ENCODE measurements around the gene PVALEF.

GRCh38 chr17:81158688-81159590 is 6.4 kb upstream of the PVALEF start:
- TF ChIP-seq CTCF (IDR thresholded peaks at IDR 0.05; ENCODE audit: low read length) (no peak), EZH2 (optimal IDR thresholded peaks at IDR 0.05; ENCODE audit: low read depth, low read length) (no peak), EZH2phosphoT487 (IDR thresholded peaks at IDR 0.05; ENCODE audit: low read length) (no peak)

Measured in MM.1S (cell line).